Activated naive CD4-positive, alpha-beta T cell treated with anti-CD3 and anti-CD28 coated beads, Interleukin-2, amount 50 U/mL, for 24 hours (primary cell): Measurements from ENCODE around the gene IFNGR2.

Experiments
- H3K27ac Mint-ChIP-seq: one replicate; pipeline ENCODE4 v1.8.0; 2021; ENCODE audit warnings: mild to moderate bottlenecking, mixed read lengths
- H3K27me3 Mint-ChIP-seq: one replicate; pipeline ENCODE4 v1.8.0; 2021; ENCODE audit warnings: mixed read lengths
- H3K36me3 Mint-ChIP-seq: one replicate; pipeline ENCODE4 v1.8.0; 2021; ENCODE audit warnings: mixed read lengths
- H3K4me1 Mint-ChIP-seq: one replicate; pipeline ENCODE4 v1.8.0; 2021; ENCODE audit warnings: mixed read lengths
- H3K4me3 Mint-ChIP-seq: one replicate; pipeline ENCODE4 v1.8.0; 2021; ENCODE audit warnings: mild to moderate bottlenecking, mixed read lengths
- H3K9me3 Mint-ChIP-seq: one replicate; pipeline ENCODE4 v1.8.0; 2021; ENCODE audit warnings: mixed read lengths

Gene IFNGR2

DNA sequence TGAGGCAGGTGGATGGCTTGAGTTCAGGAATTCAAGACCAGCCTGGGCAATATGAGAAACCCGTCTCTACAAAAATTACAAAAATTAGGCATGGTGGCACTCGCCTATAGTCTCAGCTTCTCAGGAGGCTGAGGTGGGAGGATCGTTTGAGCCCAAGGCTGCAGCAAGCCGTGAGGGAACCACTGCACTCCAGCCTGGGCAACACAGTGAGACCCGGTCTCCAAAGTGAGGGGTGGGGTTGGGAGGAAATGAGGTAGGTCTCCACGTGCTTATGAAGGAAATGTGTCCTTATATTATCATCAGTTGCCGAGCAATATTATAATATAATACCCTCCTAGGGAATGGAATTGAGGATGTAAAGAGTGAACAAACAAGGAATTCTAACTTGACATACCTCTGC lies 73.9 kb downstream of the IFNGR2 start:
- H3K4me3 Mint-ChIP-seq = peak overlapping the region; percentile 33
- no peaks in the 10 kb centered on the region for H3K27me3 Mint-ChIP-seq
- H3K4me1 Mint-ChIP-seq = peaks cover 30% of the 10 kb centered on the region
- peaks cover 3% of the 10 kb centered on the region for H3K36me3 Mint-ChIP-seq
- H3K9me3 Mint-ChIP-seq = no peaks in the 10 kb centered on the region
- H3K27ac Mint-ChIP-seq = no peak overlapping the region

DNA sequence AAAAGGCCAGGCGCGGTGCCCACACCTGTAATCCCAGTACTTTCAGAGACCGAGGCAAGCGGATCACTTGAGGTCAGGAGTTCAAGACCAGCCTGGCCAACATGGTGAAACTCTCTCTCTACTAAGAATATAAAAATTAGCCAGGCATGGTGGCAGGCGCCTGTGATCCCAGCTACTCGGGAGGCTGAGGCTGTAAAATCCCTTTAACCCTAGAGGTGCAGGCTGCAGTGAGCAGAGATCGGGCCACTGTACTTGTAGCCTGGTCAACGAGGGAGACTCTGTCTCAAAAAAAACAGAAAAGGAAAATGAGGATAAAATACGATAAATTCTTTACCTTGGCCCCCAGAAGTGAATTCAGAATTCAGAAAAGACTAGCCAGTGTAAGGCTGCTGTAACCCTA lies 75.0 kb downstream of the IFNGR2 start:
- H3K27me3 Mint-ChIP-seq = no peaks in the 10 kb centered on the region
- peaks cover 3% of the 10 kb centered on the region for H3K36me3 Mint-ChIP-seq
- peaks cover 30% of the 10 kb centered on the region for H3K4me1 Mint-ChIP-seq
- H3K9me3 Mint-ChIP-seq = no peaks in the 10 kb centered on the region
- peak overlapping the region; percentile 92 for H3K4me3 Mint-ChIP-seq
- peak overlapping the region; percentile 8 for H3K27ac Mint-ChIP-seq

DNA sequence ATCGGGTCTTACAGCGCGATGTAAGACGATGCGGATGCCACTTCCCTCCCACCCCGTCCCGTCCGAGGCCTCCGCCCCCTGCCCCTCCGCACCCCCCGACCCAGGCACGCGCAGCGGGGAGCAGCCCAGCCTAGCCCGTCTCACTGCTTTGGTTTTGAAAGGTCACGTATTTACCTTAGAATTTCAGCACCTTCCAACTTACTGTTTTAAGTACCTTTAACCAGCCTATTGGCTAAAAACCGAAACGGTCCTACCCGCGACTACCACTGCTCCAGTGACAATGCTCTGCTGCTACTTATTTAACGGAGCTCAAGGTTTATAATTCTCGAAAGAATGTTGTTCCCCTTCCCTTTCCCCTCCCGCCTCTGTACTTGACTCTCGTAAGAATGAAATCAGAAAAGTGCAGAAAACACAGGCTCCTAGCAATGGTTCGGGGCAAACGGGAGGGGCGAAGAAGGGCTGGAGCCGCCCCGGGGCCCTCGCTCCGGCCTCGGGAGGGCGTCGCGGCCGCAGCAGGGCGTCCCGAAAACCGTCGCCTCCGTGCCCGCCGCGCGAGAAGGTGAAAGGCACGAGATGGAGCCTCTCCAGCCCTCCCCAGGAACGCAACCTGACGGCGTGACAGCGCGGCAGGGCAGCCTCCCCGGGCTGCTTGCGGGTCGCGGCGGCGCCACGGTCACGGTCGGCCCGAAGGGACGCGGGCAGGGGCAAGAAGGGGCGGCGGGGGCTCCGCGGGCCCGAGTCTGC lies 75.9 kb downstream of the IFNGR2 start:
- Mint-ChIP-seq H3K9me3 (no peaks in the 10 kb centered on the region), H3K27me3 (no peaks in the 10 kb centered on the region), H3K4me3 (peak overlapping the region; percentile 92), H3K36me3 (no peaks in the 10 kb centered on the region), H3K4me1 (peaks cover 24% of the 10 kb centered on the region), H3K27ac (peak overlapping the region; percentile 77)

DNA sequence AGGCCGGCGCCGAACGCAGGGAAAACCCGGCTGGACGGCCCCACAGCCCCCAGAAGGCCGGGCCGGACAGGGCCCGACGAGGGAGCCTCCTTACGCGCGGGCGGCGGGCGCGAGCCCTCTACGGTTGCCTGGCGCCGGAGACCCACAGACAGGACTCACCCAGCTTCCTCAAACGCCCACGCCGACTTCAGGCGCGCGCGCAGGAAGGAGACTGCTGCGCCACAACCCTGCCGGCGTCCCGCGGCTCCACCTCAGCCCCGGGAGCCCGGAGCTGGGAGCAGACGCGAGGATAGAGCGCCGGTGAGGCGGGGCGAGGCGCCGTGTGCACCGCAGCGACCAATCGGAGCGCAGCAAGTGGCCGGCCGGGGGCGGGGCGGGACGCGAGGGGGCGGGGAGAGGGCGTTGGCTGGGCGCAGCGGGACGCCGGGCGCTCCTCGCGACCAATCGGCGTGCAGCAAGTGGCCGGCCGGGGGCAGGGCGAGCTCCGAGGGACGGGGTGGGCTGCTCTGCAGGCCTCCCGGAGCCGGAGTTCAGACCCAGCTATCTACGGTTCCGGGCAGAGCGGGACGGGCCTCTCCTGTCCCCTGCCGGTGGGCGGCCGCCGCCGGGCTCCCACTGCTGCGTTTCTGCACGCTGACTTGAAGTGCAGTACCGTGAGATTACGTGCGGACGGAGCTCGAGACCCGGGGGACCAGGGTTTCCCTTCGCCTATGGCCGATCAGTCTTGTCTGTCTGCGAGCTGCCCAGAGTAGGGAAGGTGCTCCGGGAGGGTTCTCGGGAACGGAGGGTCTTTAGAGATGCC lies 76.7 kb downstream of the IFNGR2 start, which contains the start of gene TMEM50B:
Gene TMEM50B (minus strand): TSS at position 296 of the 802 bp plus-strand sequence. CDS start 11,089 bp downstream, outside the sequence.
- no peaks in the 10 kb centered on the region for H3K36me3 Mint-ChIP-seq
- peak within 1 kb of the TSS; percentile 85 for H3K27ac Mint-ChIP-seq
- peak within 1 kb of the TSS; percentile 94 for H3K4me3 Mint-ChIP-seq
- no peaks in the 10 kb centered on the region for H3K27me3 Mint-ChIP-seq
- peaks cover 24% of the 10 kb centered on the region for H3K4me1 Mint-ChIP-seq
- no peaks in the 10 kb centered on the region for H3K9me3 Mint-ChIP-seq

DNA sequence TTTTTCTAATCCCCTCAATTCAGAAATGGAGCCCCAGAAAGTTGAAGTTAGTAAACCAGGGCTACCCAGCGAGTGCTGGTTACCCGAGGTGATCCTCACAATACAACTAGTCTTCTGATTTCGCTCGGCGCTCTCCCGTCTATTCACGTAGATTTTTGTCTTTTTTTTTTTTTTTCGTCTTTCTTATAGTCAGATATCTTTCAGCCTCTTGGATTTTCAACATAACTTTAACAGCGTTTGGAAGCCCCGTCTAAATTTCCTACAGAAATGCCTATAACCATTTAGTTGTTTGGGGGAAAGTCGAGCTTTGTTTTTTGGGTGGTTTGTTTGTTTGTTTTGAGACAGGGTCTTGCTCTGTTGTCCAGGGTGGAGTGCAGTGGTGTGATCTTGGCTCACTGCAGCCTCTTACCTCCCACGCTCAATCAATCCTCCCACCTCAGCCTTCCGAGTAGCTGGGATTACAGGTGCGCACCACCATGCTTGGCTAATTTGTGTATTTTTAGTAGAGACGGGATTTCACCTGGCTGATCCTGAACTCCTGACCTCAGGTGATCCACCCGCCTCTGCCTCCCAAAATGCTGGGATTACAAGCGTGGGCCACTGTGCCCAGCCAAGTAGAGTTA lies 77.4 kb downstream of the IFNGR2 start:
- H3K4me3 Mint-ChIP-seq = peak overlapping the region; percentile 94
- H3K36me3 Mint-ChIP-seq = no peaks in the 10 kb centered on the region
- peaks cover 24% of the 10 kb centered on the region for H3K4me1 Mint-ChIP-seq
- H3K9me3 Mint-ChIP-seq = no peaks in the 10 kb centered on the region
- peak overlapping the region; percentile 85 for H3K27ac Mint-ChIP-seq
- H3K27me3 Mint-ChIP-seq = no peaks in the 10 kb centered on the region

DNA sequence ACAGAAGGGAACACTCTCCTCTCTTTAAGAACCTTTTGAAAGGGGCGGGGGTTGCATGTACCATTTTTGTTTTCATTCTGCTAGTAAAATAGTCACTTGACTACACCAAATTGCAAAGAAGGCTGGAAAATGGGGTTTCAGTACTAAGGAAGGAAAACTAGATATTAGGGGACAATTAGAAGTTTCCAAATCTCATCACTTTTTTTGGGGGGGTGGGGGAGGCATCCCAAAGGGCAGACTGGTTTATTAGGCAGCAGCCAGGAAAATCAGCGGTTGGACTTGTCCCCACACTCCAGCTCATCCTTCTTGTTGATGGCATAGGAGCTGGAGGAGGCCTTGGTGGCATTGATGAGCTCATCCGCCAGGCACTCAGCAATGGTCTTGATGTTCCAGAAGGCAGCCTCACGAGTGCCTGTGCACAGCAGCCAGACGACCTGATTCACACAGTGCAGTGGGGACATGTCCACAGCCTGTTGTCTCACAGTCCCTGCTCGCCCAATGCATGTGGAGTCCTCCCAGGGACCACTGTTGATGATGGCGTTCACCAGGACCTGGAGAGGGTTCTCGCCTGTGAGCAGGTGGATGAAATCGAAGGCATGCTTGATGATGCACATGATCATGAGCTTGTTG lies 78.2 kb downstream of the IFNGR2 start:
- Mint-ChIP-seq H3K27ac (no peak overlapping the region), H3K4me3 (peak overlapping the region; percentile 94), H3K4me1 (peaks cover 24% of the 10 kb centered on the region), H3K36me3 (no peaks in the 10 kb centered on the region), H3K9me3 (no peaks in the 10 kb centered on the region), H3K27me3 (no peaks in the 10 kb centered on the region)
